Measurements from ENCODE around the gene ALS2CL.
"Not testable (repeated sequence)": the region's sequence is repeated elsewhere in the genome, so short reads cannot be mapped to it uniquely, and the experiment has no call there.

ALS2CL gene

GRCh38 chr3:46693038-46693891 lies at the start of gene ALS2CL:
ALS2CL (minus strand) TSS chr3:46693679; CDS start chr3:46689440, 4,239 bp downstream.
- no peak for DNase-seq (ENCODE audit: low read depth)

DNA sequence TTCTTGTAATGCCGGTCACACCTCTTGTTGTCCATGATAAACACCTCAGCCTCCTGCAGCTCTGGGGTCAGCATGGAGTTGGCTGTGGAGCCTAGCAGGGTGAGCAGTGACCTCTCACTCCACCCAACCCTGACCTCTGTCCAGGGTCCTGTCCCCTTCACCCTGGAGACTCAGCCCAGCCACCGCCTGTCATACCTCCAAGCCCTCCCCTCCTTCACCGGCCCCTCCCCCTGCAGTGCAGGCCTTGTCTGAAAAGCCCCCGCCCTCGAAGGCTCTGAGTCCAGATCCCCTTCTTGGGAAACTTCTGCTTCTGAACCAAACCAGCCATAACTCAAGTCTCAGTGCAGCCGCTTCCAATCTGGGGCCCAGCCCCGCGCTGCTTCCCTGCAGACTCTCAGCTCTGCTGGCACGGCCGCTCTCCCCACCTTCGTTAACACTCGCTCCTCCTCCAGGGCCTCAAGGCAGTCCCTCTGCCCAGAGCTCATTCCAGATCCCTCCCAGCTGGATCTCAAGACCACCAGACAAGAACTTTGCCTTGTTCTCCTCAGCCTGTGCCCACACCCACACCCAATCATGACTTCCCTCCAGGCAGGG lies 49.6 kb upstream of the ALS2CL start:
- DNase-seq (ENCODE audit: low read depth), result no peak

DNA sequence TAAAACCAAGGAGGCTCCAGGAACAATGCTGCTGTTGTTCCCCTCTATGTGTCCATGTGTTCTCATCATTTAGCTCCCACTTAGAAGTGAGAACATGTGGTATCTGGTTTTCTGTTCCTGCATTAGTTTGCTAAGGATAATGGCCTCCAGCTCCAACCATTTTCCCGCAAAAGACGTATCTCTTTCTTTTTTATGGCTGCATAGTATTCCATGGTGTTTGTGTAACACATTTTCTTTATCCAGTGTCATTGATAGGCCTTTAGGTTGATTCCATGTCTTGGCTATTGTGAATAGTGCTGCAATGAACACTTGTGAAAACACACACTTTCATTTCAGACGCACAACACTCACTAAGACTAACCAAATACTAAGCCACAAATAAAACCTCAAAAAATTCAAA lies 46.1 kb upstream of the ALS2CL start:
- not testable (repeated sequence) for DNase-seq (ENCODE audit: low read depth)

- DNase-seq (ENCODE audit: low read depth), result no peak
These were observed 43.9 kb upstream of the ALS2CL start for GRCh38 chr3:46737329-46737731.

- no peak for DNase-seq (ENCODE audit: low read depth)
These were observed 42.8 kb upstream of the ALS2CL start for GRCh38 chr3:46736006-46736872.

GRCh38 chr3:46734773-46735172 lies 41.3 kb upstream of the ALS2CL start:
- no peak for DNase-seq (ENCODE audit: low read depth)

- no peak for DNase-seq (ENCODE audit: low read depth)
These were observed 39.7 kb upstream of the ALS2CL start for GRCh38 chr3:46733026-46733800.

DNA sequence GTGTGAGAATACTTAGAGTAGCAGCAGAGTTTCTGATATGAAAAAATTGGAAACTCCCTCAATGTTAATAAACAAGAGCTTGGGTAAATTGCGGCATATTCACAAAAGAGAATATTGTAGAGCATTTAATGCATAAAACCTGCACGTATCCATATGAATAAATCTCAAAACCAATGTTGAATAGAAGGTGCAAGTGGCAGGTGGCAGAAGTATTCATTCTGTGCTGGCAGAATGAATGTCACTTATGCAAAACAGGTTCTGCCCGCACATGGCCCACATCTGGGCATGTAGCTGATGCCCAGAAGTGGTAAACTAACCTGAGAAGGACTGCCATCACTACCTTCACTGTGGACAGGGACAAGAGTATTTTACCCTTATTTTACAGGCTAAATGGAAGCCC lies 38.3 kb upstream of the ALS2CL start:
- DNase-seq (ENCODE audit: low read depth), result no peak

DNA sequence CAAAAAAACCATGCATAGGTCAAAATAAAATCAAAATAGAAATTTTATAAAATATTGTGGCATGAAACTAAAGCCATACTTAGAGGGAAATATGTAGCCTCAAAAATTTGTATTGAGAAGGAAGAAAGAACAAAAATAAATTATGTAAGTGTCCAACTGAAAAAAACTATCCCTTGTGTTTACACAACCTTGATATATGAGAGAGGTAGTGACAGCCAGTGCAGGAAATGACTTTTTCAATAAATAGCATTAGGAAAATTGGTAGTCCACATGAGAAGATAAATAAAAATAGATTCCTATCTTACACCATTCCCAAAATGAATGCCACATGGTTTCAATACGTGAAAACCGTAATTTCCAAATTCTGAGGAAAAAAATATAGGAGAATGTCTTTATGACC lies 37.3 kb upstream of the ALS2CL start:
- DNase-seq (ENCODE audit: low read depth), result no peak

- no peak for DNase-seq (ENCODE audit: low read depth)
These were observed 35.6 kb upstream of the ALS2CL start for GRCh38 chr3:46729038-46729437.

GRCh38 chr3:46725621-46726314 lies 32.3 kb upstream of the ALS2CL start:
- DNase-seq (ENCODE audit: low read depth), result no peak

DNA sequence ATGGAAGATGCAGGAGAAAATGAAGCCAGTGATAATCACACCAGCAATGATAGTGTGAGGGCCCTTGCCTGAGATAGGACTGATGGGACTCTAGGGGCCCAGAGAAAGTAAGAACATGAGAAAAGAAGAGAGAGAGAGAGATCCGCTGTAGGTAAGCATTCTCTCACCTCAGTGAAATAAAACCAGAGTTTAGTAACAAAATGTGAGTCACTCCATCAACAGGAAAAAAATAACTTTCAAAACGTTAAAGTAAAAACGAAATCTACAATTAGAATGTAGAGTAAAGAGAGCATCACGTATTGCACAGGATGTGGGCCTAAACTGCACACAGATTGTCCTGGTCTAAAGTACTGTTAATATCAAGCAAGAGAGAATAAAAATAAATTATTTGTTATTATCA lies 30.9 kb upstream of the ALS2CL start:
- no peak for DNase-seq (ENCODE audit: low read depth)

DNA sequence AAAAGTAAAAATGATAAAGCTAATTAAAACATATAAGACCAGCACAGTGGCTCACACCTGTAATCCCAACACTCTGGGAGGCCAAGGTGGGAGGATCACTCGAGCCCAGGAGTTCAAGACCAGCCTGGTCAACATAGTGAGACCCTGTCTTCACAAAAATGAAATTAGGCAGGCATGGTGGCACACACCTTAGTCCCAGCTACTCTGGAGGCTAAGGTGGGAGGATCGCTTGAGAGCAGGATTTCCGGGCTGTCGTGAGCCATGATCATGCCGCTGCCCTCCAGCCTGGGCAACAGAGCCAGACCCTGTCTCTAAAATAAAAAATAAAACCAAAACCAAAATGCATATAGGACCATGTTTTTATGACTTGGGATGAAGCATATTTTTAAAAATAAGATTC lies 29.0 kb upstream of the ALS2CL start:
- no peak for DNase-seq (ENCODE audit: low read depth)

- DNase-seq (ENCODE audit: low read depth), result no peak
These were observed 27.5 kb upstream of the ALS2CL start for GRCh38 chr3:46721009-46721408.

GRCh38 chr3:46719735-46720271 lies 26.3 kb upstream of the ALS2CL start:
- DNase-seq (ENCODE audit: low read depth), result no peak

DNA sequence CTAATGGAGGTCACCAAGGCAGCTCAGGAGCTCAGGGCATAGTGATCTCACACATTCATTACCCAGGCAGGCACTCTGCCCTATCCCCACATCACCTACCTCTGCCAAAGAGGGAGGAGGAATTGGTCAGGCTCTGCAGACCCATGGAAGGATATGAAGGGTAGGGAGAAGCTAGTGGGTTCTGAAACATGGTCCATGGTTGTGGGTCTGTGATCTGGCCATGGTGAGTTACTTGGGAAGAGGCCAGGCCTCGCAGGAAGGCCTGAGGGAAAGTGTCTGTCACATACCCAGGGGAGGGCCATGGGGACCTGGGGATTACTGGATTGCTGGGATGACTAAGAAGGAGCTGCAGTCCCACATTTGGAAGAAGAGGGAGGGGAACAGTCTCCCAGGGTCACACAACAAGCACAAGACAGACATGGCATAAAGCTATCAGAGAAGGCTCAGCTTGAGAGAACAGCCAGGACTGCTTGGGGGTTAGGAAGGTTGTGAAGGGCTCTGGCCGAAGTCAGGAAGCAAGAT lies 25.6 kb upstream of the ALS2CL start:
- DNase-seq (ENCODE audit: low read depth), result no peak

DNA sequence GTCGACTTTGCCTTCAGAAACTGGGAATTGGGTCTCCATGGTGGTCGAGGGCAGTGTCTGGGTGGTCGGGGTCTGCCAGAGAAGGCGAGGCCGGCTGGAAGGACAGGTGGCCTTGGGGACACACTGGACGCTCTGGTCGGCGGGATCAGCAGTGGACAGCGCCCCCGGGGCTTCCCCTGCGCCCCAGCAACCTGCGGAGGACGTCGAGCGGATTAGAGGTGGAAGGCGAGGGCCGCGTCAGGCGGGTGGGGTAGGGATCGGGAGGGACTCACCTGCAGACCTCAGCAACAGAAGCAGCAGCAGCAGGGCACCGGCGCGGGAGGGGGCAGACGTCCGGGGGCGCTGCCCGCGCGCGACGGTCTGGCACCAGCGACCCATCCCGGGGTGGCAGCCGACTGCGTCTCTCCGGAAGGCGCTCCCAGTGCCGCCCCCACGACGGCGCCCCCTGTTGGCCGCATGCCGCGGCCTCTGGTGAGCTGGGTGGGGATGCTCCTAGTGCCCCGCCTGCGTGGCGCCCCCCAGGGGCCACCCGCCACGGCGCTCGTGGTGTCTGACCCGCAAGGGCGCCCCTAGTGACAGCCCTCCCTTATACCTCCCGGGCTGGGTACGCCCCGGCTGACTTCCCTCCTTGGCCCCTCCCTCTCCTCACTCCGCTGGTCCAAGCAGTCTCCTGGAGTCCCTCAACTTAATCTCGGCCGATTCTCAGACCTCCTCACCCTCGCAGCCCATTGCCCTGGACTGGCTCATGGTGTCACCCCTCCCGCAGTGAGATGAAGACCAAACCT lies 24.2 kb upstream of the ALS2CL start, which contains the start of gene PRSS50:
Gene PRSS50, minus strand, starts transcription at position 423 of the 785 bp plus-strand sequence. Its CDS starts 45 bp downstream, at position 378.
- DNase-seq (ENCODE audit: low read depth), result no peak

DNA sequence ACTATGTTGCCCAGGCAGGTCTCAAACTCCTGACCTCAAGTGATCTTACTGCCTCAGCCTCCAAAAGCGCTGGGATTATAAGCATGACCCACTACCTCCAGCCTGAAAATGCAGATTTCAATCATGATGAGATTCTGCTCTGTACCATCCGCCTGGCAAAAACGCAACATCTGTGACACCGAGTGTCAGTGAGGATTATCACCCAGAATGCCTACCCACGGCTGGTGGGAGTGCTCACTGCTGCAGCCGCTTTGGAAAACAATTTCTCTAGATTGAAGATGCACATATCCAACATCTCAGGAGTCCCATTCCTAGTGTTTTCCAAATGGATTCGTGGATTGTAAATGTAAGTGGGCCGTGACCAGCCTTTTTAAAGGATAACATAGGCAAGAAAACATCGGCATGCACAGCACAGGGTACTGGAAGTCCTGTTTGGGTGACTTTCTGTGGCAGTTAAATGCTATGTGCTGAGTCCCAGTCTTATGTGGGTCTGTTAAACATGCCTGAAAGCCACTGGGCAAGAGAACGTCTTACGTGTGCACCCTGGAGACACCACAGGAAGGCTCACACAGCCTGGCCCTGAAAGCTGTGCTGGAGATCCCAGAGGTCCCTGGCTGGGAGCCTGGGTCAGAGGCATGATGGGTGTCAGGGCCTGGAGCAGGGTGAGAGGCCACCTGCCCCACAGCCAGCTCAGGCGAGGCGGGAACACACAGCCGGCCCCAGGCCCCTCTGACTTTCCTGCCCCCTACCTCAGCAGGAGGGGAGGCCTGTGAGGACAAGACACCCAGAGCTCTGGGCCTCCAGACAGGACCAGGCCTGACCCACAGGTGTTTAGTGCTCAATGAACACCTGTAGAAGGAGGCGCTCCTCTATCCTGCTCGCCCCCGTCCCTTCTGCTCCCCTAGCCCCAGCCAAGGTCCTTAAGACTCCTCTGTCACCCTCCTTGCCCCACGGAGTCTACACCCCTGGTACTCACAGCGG lies 23.3 kb upstream of the ALS2CL start:
- DNase-seq (ENCODE audit: low read depth), result no peak
